Endothelial cell (in vitro differentiated cells): ENCODE results near the gene HDC. TPM values are rescaled to one million over a fixed set of nuclear protein-coding genes. Genes with fewer than 3 reads are reported as not detected.

Experiments
- DNase-seq: peaks from one replicate; pipeline ENCODE4 v3.0.0; 2021; ENCODE audit warnings: low spot score
- H3K27ac Mint-ChIP-seq: one replicate; pipeline ENCODE4 v1.8.0; 2021; ENCODE audit warnings: mixed read lengths, inconsistent platforms; ENCODE audit not compliant: unreplicated experiment
- H3K27me3 Mint-ChIP-seq: one replicate; pipeline ENCODE4 v1.8.0; 2021; ENCODE audit warnings: mild to moderate bottlenecking, moderate library complexity, mixed read lengths, inconsistent platforms; ENCODE audit not compliant: unreplicated experiment
- H3K36me3 Mint-ChIP-seq: one replicate; pipeline ENCODE4 v1.8.0; 2021; ENCODE audit warnings: mild to moderate bottlenecking, low read depth, mixed read lengths, inconsistent platforms; ENCODE audit not compliant: unreplicated experiment
- H3K4me1 Mint-ChIP-seq: one replicate; pipeline ENCODE4 v1.8.0; 2021; ENCODE audit warnings: mild to moderate bottlenecking, mixed read lengths, inconsistent platforms; ENCODE audit not compliant: unreplicated experiment
- H3K4me3 Mint-ChIP-seq: one replicate; pipeline ENCODE4 v1.8.0; 2021; ENCODE audit warnings: mild to moderate bottlenecking, mixed read lengths, inconsistent platforms; ENCODE audit not compliant: unreplicated experiment
- H3K9me3 Mint-ChIP-seq: one replicate; pipeline ENCODE4 v1.8.0; 2021; ENCODE audit warnings: mixed read lengths, inconsistent platforms; ENCODE audit not compliant: unreplicated experiment
- total RNA-seq: library from RNA; stranded (reverse); fragmentation: NEBNext Ultra II Directional; extraction: Animal tissue kit (Norgen Biotek cat#: 25700); gene quantifications from one replicate; pipeline ENCODE4 v1.2.1, GENCODE V29; 2021; ENCODE audit not compliant: unreplicated experiment
- TF ChIP-seq, protein P1 (sequence below): fragments of 200-600 bp; sonication (generic); IDR thresholded peaks from one replicate; pipeline ENCODE4 v1.5.0; 2021; ENCODE audit warnings: antibody characterized with exemption; ENCODE audit not compliant: unreplicated experiment

The HDC gene
- total RNA-seq, 1 donor from 2014 or later = not detected

DNA sequence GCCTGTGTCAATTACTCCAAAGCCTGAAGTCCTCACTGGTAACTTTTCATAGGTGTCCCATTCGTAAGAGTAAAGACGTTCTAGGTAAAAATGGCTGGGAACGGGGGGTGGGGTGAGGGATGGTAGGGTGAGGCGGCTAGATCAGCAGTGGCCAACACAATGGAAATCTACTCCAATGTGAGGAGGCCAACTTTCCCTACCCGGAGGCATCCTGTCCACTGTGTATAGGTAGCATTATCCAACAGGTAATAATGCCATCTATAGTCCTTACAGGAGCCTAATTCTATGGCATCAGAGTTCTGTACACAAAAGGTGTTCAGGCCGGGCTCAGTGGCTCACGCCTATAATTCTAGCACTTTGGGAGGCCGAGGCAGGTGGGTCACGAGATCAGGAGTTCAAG, 29.1 kb downstream of the HDC start:
- H3K9me3 Mint-ChIP-seq = no peaks in the 10 kb centered on the region
- DNase-seq = no peak

DNA sequence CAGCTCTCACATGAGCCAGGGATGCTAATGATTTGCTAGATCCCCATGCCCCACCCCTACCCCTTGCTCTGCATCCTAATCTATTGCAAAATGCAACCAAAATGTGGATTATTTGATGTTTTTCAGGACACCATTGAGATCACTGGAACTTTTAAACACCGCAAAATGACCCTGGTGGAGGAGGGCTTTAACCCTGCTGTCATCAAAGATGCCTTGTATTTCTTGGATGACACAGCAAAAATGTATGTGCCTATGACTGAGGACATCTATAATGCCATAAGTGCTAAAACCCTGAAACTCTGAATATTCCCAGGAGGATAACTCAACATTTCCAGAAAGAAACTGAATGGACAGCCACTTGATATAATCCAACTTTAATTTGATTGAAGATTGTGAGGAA, 29.7 kb downstream of the HDC start:
- Mint-ChIP-seq H3K27me3 (no peaks in the 10 kb centered on the region), H3K4me3 (no peak overlapping the region), H3K9me3 (no peaks in the 10 kb centered on the region), H3K4me1 (no peaks in the 10 kb centered on the region), H3K27ac (no peak overlapping the region), H3K36me3 (no peaks in the 10 kb centered on the region)
- TF ChIP-seq, protein P1, sequence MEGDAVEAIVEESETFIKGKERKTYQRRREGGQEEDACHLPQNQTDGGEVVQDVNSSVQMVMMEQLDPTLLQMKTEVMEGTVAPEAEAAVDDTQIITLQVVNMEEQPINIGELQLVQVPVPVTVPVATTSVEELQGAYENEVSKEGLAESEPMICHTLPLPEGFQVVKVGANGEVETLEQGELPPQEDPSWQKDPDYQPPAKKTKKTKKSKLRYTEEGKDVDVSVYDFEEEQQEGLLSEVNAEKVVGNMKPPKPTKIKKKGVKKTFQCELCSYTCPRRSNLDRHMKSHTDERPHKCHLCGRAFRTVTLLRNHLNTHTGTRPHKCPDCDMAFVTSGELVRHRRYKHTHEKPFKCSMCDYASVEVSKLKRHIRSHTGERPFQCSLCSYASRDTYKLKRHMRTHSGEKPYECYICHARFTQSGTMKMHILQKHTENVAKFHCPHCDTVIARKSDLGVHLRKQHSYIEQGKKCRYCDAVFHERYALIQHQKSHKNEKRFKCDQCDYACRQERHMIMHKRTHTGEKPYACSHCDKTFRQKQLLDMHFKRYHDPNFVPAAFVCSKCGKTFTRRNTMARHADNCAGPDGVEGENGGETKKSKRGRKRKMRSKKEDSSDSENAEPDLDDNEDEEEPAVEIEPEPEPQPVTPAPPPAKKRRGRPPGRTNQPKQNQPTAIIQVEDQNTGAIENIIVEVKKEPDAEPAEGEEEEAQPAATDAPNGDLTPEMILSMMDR = no peak
- DNase-seq = no peak

More for the DNA sequence above, 29.1 kb downstream of the HDC start:
- TF ChIP-seq, protein P1 = no peak
- H3K4me1 Mint-ChIP-seq = no peaks in the 10 kb centered on the region
- H3K36me3 Mint-ChIP-seq = no peaks in the 10 kb centered on the region
- no peak overlapping the region for H3K4me3 Mint-ChIP-seq
- H3K27me3 Mint-ChIP-seq = no peaks in the 10 kb centered on the region
- H3K27ac Mint-ChIP-seq = no peak overlapping the region

DNA sequence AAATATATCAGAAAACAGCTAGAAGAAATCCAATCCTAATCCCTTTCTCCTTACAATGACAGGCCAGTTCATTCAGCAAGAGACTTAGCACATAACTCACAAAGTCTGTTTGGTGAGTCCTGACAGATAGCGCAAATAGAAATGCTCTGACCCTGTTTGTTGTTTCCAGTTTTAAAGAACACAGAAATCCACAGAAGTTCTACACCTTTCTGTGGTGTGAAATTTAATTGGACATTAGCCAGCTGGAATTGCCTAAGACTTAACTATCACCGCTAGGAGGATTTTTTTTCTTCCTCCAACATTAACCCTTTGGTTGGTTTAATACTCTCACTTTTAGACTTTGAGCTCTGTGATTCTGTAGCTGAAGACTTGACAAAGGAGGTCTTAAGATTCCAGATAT, 30.8 kb downstream of the HDC start:
- DNase-seq = no peak
- Mint-ChIP-seq H3K9me3 (no peaks in the 10 kb centered on the region), H3K4me3 (no peak overlapping the region), H3K4me1 (no peaks in the 10 kb centered on the region), H3K27me3 (no peaks in the 10 kb centered on the region), H3K27ac (no peak overlapping the region), H3K36me3 (no peaks in the 10 kb centered on the region)
- TF ChIP-seq, protein P1 = no peak

DNA sequence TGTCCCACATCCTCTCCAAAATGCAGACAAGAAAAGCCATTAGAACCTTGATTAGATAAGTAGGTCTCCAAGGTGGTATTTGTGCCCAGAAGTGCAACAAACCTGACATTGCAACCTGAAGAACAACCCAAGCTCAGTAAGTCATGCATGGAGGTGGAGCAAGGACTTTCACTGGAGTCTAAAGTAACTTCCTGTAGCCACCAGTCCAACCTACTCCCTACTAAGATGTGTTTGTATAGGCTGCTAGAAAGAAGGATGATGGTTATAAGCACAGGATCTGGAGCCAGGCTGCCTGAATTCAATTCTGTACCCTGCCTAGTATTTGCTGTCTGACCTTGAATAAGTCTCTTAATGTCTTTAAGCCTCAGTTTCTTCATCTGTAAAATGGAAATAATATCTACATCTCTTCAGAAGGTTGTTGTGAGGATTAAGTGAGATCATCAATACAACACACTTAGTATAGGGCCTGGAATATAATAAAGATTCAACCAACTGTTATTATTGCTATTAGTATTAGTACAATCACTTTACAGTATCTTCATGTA, 32.3 kb downstream of the HDC start:
- TF ChIP-seq, protein P1 = no peak
- DNase-seq = no peak
- Mint-ChIP-seq H3K27ac (no peak overlapping the region), H3K27me3 (no peaks in the 10 kb centered on the region), H3K36me3 (no peaks in the 10 kb centered on the region), H3K4me3 (no peak overlapping the region), H3K9me3 (no peaks in the 10 kb centered on the region), H3K4me1 (no peaks in the 10 kb centered on the region)

DNA sequence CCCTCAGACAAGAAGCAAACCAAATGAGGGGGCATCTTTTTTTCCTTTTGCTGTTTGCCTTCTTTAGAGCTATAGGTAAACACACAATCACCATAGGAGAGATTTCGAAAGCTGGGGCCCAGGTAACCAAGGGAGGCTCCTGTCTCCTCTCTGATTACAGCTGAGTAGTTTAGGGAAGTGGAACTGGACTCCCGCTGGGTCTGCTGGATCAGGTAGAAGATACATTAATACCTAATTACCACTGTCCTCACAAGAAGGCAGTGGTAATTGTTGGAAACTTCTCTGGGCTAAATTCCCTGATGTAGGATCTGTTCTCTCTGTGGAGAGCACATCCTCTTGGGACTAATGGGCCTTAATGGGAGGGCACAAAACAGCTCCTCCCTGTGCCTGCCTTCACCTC, 32.7 kb downstream of the HDC start:
- no peak overlapping the region for H3K27ac Mint-ChIP-seq
- no peak overlapping the region for H3K4me3 Mint-ChIP-seq
- TF ChIP-seq, protein P1 = no peak
- no peak for DNase-seq
- H3K4me1 Mint-ChIP-seq = no peaks in the 10 kb centered on the region
- H3K36me3 Mint-ChIP-seq = no peaks in the 10 kb centered on the region
- no peaks in the 10 kb centered on the region for H3K27me3 Mint-ChIP-seq
- no peaks in the 10 kb centered on the region for H3K9me3 Mint-ChIP-seq
